ENCODE results near the gene DUOXA1. TPM values are rescaled to one million over a fixed set of nuclear protein-coding genes. Genes with fewer than 3 reads are reported as not detected.

DUOXA1 gene
- total RNA-seq, 1 experiment from 2014 or later, result not detected

DNA sequence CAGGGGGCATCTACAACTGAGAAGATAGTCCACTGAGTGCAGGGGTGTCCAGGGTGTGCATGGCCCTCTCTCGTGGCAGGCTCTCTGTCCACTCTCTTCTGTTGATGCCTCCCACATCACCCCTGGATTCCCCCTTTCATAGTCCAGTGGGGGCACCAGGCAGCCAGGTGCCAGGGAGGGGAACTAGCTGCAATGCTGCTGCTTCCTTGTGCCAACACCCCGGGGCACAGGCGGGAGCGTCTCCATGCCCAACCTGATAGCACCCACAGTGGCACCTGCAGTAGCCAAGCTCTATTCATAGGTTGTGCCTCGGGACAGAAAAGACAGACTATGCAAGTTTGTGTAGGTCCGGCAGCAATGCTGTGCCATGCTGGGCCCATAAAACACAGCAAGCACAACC lies 27.5 kb downstream of the DUOXA1 start:
- Histone ChIP-seq H3K9ac (ENCODE audit: low read length) (no peak overlapping the region), H3K4me3 (ENCODE audit: low read length) (no peak overlapping the region), H3K4me2 (ENCODE audit: low read length) (no peak overlapping the region), H4K20me1 (ENCODE audit: low read length) (no peaks in the 10 kb centered on the region), H3K79me2 (ENCODE audit: low read length) (no peaks in the 10 kb centered on the region), H3K27me3 (ENCODE audit: low read length) (no peaks in the 10 kb centered on the region), H3K4me1 (ENCODE audit: insufficient read depth, low read length) (no peaks in the 10 kb centered on the region), H3K9me2 (replicated peaks; ENCODE audit: low read length) (no peaks in the 10 kb centered on the region), H3K27ac (ENCODE audit: low read length) (no peak overlapping the region), H3F3A (ENCODE audit: low read length, unreplicated experiment) (no peaks in the 10 kb centered on the region), H3K36me3 (ENCODE audit: low read depth, low read length) (no peaks in the 10 kb centered on the region), H3K9me3 (ENCODE audit: low read length) (no peaks in the 10 kb centered on the region), H2AFZ (ENCODE audit: low read length) (no peak overlapping the region)
- ChIA-PET CTCF (no interaction called here), POLR2A (ENCODE audit: unreplicated experiment) (no interaction called here)
- BruUV-seq (replicated peaks), result no TSS peak
- intact Hi-C loops (cut with micrococcal nuclease), result no loop called here
- ATAC-seq, result no peak
- TF ChIP-seq EZH2phosphoT487 (IDR thresholded peaks at IDR 0.05; ENCODE audit: borderline replicate concordance, low read length), result no peak
- TF ChIP-seq EZH2 (IDR thresholded peaks at IDR 0.05; ENCODE audit: low read length, unreplicated experiment), result no peak
- TF ChIP-seq, protein P1, sequence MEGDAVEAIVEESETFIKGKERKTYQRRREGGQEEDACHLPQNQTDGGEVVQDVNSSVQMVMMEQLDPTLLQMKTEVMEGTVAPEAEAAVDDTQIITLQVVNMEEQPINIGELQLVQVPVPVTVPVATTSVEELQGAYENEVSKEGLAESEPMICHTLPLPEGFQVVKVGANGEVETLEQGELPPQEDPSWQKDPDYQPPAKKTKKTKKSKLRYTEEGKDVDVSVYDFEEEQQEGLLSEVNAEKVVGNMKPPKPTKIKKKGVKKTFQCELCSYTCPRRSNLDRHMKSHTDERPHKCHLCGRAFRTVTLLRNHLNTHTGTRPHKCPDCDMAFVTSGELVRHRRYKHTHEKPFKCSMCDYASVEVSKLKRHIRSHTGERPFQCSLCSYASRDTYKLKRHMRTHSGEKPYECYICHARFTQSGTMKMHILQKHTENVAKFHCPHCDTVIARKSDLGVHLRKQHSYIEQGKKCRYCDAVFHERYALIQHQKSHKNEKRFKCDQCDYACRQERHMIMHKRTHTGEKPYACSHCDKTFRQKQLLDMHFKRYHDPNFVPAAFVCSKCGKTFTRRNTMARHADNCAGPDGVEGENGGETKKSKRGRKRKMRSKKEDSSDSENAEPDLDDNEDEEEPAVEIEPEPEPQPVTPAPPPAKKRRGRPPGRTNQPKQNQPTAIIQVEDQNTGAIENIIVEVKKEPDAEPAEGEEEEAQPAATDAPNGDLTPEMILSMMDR (conservative IDR thresholded peaks at IDR 0.05; ENCODE audit: low read depth, low read length), result no peak
- no peak for DNase-seq

DNA sequence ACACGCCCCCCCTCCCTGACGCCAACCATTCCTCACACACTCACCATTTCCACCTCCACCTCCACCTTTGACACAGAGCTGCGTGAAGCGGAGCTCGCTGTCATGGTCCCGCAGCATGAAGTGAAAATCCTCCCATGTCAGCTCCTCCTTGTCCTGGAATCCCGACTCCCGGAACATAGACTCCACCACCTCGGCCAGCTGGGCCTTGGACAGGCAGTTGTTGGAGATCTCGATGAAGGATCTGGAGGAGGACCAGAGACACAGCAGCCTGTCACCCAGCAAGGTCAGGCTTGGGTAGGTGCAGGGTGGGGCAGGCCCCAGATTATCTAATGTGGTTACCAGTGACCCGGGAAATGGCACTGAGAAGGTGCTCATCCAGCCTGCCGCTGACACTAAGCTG lies 27.9 kb downstream of the DUOXA1 start:
- TF ChIP-seq EZH2 (IDR thresholded peaks at IDR 0.05; ENCODE audit: low read length, unreplicated experiment), result no peak
- TF ChIP-seq, protein P1 (conservative IDR thresholded peaks at IDR 0.05; ENCODE audit: low read depth, low read length), result no peak
- TF ChIP-seq EZH2phosphoT487 (IDR thresholded peaks at IDR 0.05; ENCODE audit: borderline replicate concordance, low read length), result no peak
- CTCF ChIA-PET, result no interaction called here

DNA sequence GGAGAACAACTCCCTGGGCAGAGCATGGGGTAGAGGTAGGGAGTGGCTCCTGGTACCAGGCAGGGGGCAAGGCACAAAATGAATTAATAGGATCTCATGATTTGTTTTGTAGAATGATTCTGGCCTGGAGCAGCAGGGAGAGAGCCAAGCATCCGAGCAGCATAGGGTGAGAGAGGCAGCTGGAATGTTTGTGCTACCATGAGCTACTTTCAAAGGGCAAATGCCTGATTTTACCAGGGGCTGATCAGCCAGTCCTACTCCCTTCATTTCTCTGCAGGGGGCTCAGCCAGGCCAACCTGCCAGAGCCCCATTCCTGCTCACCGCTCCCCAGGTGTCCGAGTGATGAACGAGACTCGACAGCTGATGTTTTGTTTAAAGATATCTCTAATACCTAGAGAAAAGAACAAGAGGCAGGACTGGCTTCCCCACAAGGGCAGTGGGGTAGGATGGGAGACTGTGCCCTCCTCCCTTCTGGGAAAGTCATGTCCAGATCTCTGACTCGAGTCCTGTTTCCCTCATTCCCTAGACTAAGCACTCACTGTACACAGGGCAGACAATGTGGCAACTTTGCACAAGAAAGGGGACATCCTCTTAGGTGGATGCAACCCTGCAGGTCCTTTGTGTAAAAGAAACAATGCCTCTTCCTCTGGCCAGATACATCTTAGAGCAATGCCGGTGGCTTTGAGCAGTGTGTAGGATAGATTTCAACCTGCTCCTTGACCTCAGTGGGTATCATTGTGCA lies 28.6 kb downstream of the DUOXA1 start:
- TF ChIP-seq EZH2 (IDR thresholded peaks at IDR 0.05; ENCODE audit: low read length, unreplicated experiment), result no peak
- TF ChIP-seq EZH2phosphoT487 (IDR thresholded peaks at IDR 0.05; ENCODE audit: borderline replicate concordance, low read length), result no peak
- TF ChIP-seq, protein P1 (conservative IDR thresholded peaks at IDR 0.05; ENCODE audit: low read depth, low read length), result no peak
- DNase-seq (no peak), ATAC-seq (no peak)
- no peak overlapping the region for H3K27ac ChIP-seq (ENCODE audit: low read length)
- H3K9me2 ChIP-seq (replicated peaks; ENCODE audit: low read length), result no peaks in the 10 kb centered on the region
- ChIA-PET CTCF (no interaction called here), POLR2A (ENCODE audit: unreplicated experiment) (no interaction called here)
- H3K9ac ChIP-seq (ENCODE audit: low read length), result no peak overlapping the region
- no TSS peak for BruUV-seq (replicated peaks)
- H3K9me3 ChIP-seq (ENCODE audit: low read length), result no peaks in the 10 kb centered on the region
- H3K79me2 ChIP-seq (ENCODE audit: low read length), result no peaks in the 10 kb centered on the region
- no peaks in the 10 kb centered on the region for H3K36me3 ChIP-seq (ENCODE audit: low read depth, low read length)
- H4K20me1 ChIP-seq (ENCODE audit: low read length), result no peaks in the 10 kb centered on the region
- intact Hi-C loops (cut with micrococcal nuclease), result no loop called here
- H3F3A ChIP-seq (ENCODE audit: low read length, unreplicated experiment), result no peaks in the 10 kb centered on the region
- H3K4me2 ChIP-seq (ENCODE audit: low read length), result no peak overlapping the region
- no peak overlapping the region for H3K4me3 ChIP-seq (ENCODE audit: low read length)
- no peak overlapping the region for H2AFZ ChIP-seq (ENCODE audit: low read length)
- no peaks in the 10 kb centered on the region for H3K4me1 ChIP-seq (ENCODE audit: insufficient read depth, low read length)
- no peaks in the 10 kb centered on the region for H3K27me3 ChIP-seq (ENCODE audit: low read length)

More for the DNA sequence above, 27.9 kb downstream of the DUOXA1 start:
- Histone ChIP-seq H2AFZ (ENCODE audit: low read length) (no peak overlapping the region), H3K4me2 (ENCODE audit: low read length) (no peak overlapping the region), H3K9me2 (replicated peaks; ENCODE audit: low read length) (no peaks in the 10 kb centered on the region), H3K9me3 (ENCODE audit: low read length) (no peaks in the 10 kb centered on the region), H3F3A (ENCODE audit: low read length, unreplicated experiment) (no peaks in the 10 kb centered on the region), H3K27me3 (ENCODE audit: low read length) (no peaks in the 10 kb centered on the region), H3K9ac (ENCODE audit: low read length) (no peak overlapping the region), H4K20me1 (ENCODE audit: low read length) (no peaks in the 10 kb centered on the region), H3K4me1 (ENCODE audit: insufficient read depth, low read length) (no peaks in the 10 kb centered on the region), H3K27ac (ENCODE audit: low read length) (no peak overlapping the region), H3K79me2 (ENCODE audit: low read length) (no peaks in the 10 kb centered on the region), H3K36me3 (ENCODE audit: low read depth, low read length) (no peaks in the 10 kb centered on the region), H3K4me3 (ENCODE audit: low read length) (no peak overlapping the region)
- DNase-seq (no peak), ATAC-seq (no peak)
- intact Hi-C loops (cut with micrococcal nuclease), result no loop called here
- POLR2A ChIA-PET (ENCODE audit: unreplicated experiment), result no interaction called here
- no TSS peak for BruUV-seq (replicated peaks)

Measured in PC-3 (cell line).